Measurements from ENCODE around the gene WASF3. TPM values are rescaled to one million over a fixed set of nuclear protein-coding genes. Genes with fewer than 3 reads are reported as not detected.

WASF3 gene
- total and polyA plus RNA-seq, 10 donors = 1.7 to 16.4 (median 8.4) TPM

- Histone ChIP-seq H3K4me1 (no peaks in the 10 kb centered on the region), H3K4me3 (no peak overlapping the region), H3K36me3 (no peaks in the 10 kb centered on the region), H3K9me3 (no peaks in the 10 kb centered on the region), H3K27me3 (replicated peaks in 1 of 7) (peaks cover 0 to 22% (median 0%) of the 10 kb centered on the region in 7 donors), H3K27ac (no peak overlapping the region)
- WGBS, 5 donors = 74 to 89% (median 89%) methylated on average over 4 of the region's 4 CpGs
- TF ChIP-seq POLR2A (IDR thresholded peaks at IDR 0.05) (no peak), POLR2AphosphoS5 (IDR thresholded peaks at IDR 0.05) (no peak), CTCF (IDR thresholded peaks at IDR 0.05 in 8 of 11, conservative IDR thresholded peaks at IDR 0.05 in 3 of 11) (no peak)
- DNase-seq = no peak
- intact Hi-C loops (cut with DNase I; ENCODE audit: low total_unique reads) = loop anchor here (5.0 to 10.0 kb wide), 3 partner anchors 167 to 1131 kb away; no protein-coding TSS in a partner anchor
These were observed 148.1 kb downstream of the WASF3 start for GRCh38 chr13:26705536-26705935.

- 45 to 57% (median 53%) methylated on average over 7 of the region's 7 CpGs for WGBS, 5 donors
- Histone ChIP-seq H3K36me3 (no peaks in the 10 kb centered on the region), H3K4me3 (no peak overlapping the region), H3K27ac (no peak overlapping the region), H3K4me1 (no peaks in the 10 kb centered on the region), H3K27me3 (replicated peaks in 1 of 7) (peaks cover 0 to 22% (median 0%) of the 10 kb centered on the region in 7 donors), H3K9me3 (no peaks in the 10 kb centered on the region)
- TF ChIP-seq POLR2A (IDR thresholded peaks at IDR 0.05) = no peak
- TF ChIP-seq POLR2AphosphoS5 (IDR thresholded peaks at IDR 0.05) = no peak
- intact Hi-C loops (cut with DNase I; ENCODE audit: low total_unique reads) = loop anchor here (5.0 to 10.0 kb wide), 3 partner anchors 166 to 1132 kb away; no protein-coding TSS in a partner anchor
- DNase-seq = no peak
These were observed 148.9 kb downstream of the WASF3 start for GRCh38 chr13:26706381-26706780.

- H3K4me1 ChIP-seq = no peaks in the 10 kb centered on the region
- WGBS, 5 donors = 47 to 58% (median 52%) methylated on average over 8 to 13 of the region's 13 CpGs
- TF ChIP-seq POLR2AphosphoS5 (IDR thresholded peaks at IDR 0.05) (no peak), CTCF (IDR thresholded peaks at IDR 0.05 in 8 of 11, conservative IDR thresholded peaks at IDR 0.05 in 3 of 11) (peak in 9 of 11 experiments; percentile 20 to 66 (median 51))
- no peaks in the 10 kb centered on the region for H3K36me3 ChIP-seq
- peaks cover 0 to 22% (median 0%) of the 10 kb centered on the region in 7 donors for H3K27me3 ChIP-seq (replicated peaks in 1 of 7)
- DNase-seq = no peak
- intact Hi-C loops (cut with DNase I; ENCODE audit: low total_unique reads) = loop anchor here (5.0 to 10.0 kb wide), 3 partner anchors 165 to 1133 kb away; no protein-coding TSS in a partner anchor
- no peak overlapping the region for H3K4me3 ChIP-seq
- no peak overlapping the region for H3K27ac ChIP-seq
- H3K9me3 ChIP-seq = peaks cover 0 to 5% (median 0%) of the 10 kb centered on the region in 8 donors
These were observed 149.9 kb downstream of the WASF3 start for GRCh38 chr13:26707122-26708006.

- 72 to 91% (median 87%) methylated on average over 6 of the region's 6 CpGs for WGBS, 5 donors
- no peak for DNase-seq
- peaks cover 0 to 22% (median 0%) of the 10 kb centered on the region in 7 donors for H3K27me3 ChIP-seq (replicated peaks in 1 of 7)
- peaks cover 0 to 11% (median 0%) of the 10 kb centered on the region in 8 donors for H3K9me3 ChIP-seq
- TF ChIP-seq POLR2A (IDR thresholded peaks at IDR 0.05) = no peak
- no peak for TF ChIP-seq CTCF (IDR thresholded peaks at IDR 0.05 in 8 of 11, conservative IDR thresholded peaks at IDR 0.05 in 3 of 11)
- no peak for TF ChIP-seq POLR2AphosphoS5 (IDR thresholded peaks at IDR 0.05)
- intact Hi-C loops (cut with DNase I; ENCODE audit: low total_unique reads) = loop anchor here (5.0 to 10.0 kb wide), 3 partner anchors 164 to 1133 kb away; no protein-coding TSS in a partner anchor
- H3K4me1 ChIP-seq = no peaks in the 10 kb centered on the region
- H3K27ac ChIP-seq = no peak overlapping the region
- no peak overlapping the region for H3K4me3 ChIP-seq
- no peaks in the 10 kb centered on the region for H3K36me3 ChIP-seq
These were observed 150.5 kb downstream of the WASF3 start for GRCh38 chr13:26708007-26708297.

Data from spleen (tissue), 11 donors.